Measurements from ENCODE around the gene RXRA. TPM values are rescaled to one million over a fixed set of nuclear protein-coding genes. Genes with fewer than 3 reads are reported as not detected.

Gene RXRA
- total RNA-seq, 2 donors from 2014 or later: 34.5 to 50.8 TPM

DNA sequence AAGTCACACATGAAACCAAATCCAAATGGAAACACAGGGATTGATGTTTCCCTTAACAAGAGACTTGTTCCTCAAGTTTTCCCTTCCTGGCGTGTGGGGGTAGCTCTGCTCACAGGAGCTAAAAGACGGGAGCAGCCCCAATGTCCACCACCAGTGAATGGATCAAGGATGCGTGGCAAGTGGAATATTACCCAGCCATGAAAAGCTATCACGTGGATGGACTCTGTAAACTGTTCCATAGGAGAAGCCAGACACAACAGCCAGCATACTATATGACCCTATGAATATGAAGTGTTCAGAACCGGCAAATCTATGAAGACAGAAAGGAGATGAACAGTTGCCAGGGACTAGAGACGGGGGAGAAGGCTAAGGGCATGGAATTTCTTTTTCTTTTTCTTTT, 28.3 kb upstream of the RXRA start:
- Histone ChIP-seq H3K9me3 (no peaks in the 10 kb centered on the region), H3K27me3 (no peaks in the 10 kb centered on the region), H3K4me1 (peaks cover 0 to 13% of the 10 kb centered on the region in 2 donors), H3K4me3 (no peak overlapping the region), H3K27ac (no peak overlapping the region), H3K36me3 (no peaks in the 10 kb centered on the region)
- TF ChIP-seq, protein P1, sequence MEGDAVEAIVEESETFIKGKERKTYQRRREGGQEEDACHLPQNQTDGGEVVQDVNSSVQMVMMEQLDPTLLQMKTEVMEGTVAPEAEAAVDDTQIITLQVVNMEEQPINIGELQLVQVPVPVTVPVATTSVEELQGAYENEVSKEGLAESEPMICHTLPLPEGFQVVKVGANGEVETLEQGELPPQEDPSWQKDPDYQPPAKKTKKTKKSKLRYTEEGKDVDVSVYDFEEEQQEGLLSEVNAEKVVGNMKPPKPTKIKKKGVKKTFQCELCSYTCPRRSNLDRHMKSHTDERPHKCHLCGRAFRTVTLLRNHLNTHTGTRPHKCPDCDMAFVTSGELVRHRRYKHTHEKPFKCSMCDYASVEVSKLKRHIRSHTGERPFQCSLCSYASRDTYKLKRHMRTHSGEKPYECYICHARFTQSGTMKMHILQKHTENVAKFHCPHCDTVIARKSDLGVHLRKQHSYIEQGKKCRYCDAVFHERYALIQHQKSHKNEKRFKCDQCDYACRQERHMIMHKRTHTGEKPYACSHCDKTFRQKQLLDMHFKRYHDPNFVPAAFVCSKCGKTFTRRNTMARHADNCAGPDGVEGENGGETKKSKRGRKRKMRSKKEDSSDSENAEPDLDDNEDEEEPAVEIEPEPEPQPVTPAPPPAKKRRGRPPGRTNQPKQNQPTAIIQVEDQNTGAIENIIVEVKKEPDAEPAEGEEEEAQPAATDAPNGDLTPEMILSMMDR (IDR thresholded peaks at IDR 0.05): no peak
- no peak for DNase-seq (ENCODE audit: low spot score)

GRCh38 chr9:134299068-134299467, 27.2 kb upstream of the RXRA start:
- peaks cover 0 to 3% of the 10 kb centered on the region in 2 donors for H3K4me1 ChIP-seq
- H3K27ac ChIP-seq: no peak overlapping the region
- no peaks in the 10 kb centered on the region for H3K27me3 ChIP-seq
- H3K4me3 ChIP-seq: no peak overlapping the region
- no peak for DNase-seq (ENCODE audit: low spot score)
- TF ChIP-seq, protein P1 (IDR thresholded peaks at IDR 0.05): no peak
- no peaks in the 10 kb centered on the region for H3K36me3 ChIP-seq
- no peaks in the 10 kb centered on the region for H3K9me3 ChIP-seq

DNA sequence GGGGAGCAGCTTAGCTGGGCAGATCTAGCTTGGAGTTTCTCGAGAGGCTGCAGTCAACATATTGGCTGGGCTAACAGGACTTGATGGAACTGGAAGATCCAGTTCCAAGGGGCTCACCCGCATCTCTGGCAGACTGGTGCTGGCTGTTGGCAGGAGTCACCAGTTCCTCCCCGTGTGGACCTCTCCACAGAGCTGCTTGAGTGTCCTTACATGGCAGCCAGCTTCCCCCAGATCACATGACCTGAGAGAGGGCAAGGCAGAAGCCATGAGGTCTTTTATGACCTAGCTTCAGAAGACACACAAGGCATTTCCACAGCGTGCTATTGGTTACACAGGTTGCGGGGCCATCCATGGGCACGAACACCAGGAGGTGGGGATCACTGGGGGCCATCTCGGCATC, 26.4 kb upstream of the RXRA start:
- DNase-seq (ENCODE audit: low spot score): no peak
- no peak overlapping the region for H3K27ac ChIP-seq
- H3K4me1 ChIP-seq: no peaks in the 10 kb centered on the region
- TF ChIP-seq, protein P1 (IDR thresholded peaks at IDR 0.05): no peak
- no peaks in the 10 kb centered on the region for H3K27me3 ChIP-seq
- no peaks in the 10 kb centered on the region for H3K9me3 ChIP-seq
- H3K36me3 ChIP-seq: no peaks in the 10 kb centered on the region
- no peak overlapping the region for H3K4me3 ChIP-seq

DNA sequence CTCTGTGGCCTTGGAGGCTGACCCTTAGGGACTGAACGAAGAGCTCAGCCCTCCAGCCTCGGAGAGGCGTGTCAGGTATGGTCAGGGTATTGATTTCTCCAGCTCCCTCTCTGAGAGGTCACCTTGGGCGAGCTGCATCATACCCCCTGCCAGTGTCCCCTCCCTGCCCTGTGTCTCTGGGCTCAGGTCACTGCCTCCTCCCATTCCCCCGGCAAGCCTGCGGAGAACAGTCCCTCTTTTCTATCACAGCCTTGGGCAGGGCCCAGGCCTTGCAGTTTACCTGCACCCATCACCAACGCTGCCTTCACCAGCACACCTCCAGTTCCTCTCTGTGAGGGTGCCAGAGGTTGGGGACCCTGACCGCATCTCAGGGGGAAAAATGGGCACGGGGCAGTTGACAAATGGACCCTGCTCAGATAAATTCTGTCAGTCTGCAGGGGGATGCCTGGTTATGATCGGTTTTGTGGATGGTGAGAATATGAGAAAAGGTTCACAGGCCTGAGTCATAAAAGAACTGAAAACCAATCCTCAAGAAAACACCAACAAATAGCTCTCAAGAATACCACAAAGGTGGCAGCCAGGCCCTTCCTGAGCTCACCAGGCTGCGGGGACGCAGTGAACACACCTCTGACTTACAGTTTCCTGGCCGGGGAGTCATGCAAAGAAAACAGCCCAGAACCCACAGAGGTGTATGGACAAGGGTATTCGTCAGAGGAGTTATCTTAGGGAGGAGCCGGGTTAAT, 24.7 kb upstream of the RXRA start:
- Histone ChIP-seq H3K36me3 (no peaks in the 10 kb centered on the region), H3K27me3 (no peaks in the 10 kb centered on the region), H3K9me3 (no peaks in the 10 kb centered on the region), H3K4me3 (no peak overlapping the region), H3K4me1 (no peaks in the 10 kb centered on the region), H3K27ac (no peak overlapping the region)
- TF ChIP-seq, protein P1 (IDR thresholded peaks at IDR 0.05): no peak
- no peak for DNase-seq (ENCODE audit: low spot score)

DNA sequence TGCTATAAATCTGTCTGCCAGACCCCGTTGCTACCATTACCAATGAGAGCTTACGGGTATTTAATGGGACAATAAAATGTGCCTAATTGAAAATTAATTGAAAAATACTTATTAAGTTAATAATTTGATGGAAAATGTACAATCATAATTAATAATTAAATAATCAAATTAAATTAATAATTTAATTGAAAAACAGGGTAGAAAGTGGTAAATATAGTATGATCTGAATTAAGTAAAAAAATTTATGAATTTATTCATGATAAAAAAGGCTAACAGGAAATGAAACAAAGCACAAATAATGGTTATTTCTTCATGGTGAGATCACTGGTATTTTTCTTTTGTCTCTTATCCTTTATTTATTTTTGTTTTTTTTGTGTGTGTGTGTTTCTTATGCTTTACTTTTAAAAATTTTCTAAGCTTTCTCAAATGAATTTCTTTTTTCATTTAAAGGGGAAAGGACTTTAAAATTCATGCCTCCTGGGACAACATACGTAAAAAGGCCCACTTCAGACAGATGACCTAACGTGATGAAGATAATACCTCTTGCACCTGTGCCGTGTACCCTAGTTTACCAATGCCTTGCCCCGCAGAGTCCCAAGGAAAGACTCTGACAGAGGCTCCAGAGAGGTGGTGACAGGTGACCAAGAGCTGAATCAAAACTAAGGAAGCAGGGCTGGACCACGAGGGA, 24.0 kb upstream of the RXRA start:
- Histone ChIP-seq H3K4me1 (no peaks in the 10 kb centered on the region), H3K4me3 (no peak overlapping the region), H3K27ac (no peak overlapping the region), H3K27me3 (no peaks in the 10 kb centered on the region), H3K9me3 (no peaks in the 10 kb centered on the region), H3K36me3 (no peaks in the 10 kb centered on the region)
- TF ChIP-seq, protein P1 (IDR thresholded peaks at IDR 0.05): no peak
- DNase-seq (ENCODE audit: low spot score): no peak

Measured in right atrium auricular region (tissue), 2 donors.